Thyroid gland (tissue), 4 donors: ENCODE data around the gene CNPPD1.

Source experiments
- CTCF ChIP-seq, 6 experiments: fragments of 200-600 bp in 3 of 6; fragments of 450-650 bp in 3 of 6; sonication (generic) in 3 of 6; IDR thresholded peaks; one replicate each; pipeline ENCODE4 v1.5.1; 2016 to 2019; ENCODE audit warnings: antibody characterized with exemption in 6 of 6, mild to moderate bottlenecking in 2 of 6, inconsistent platforms in 1 of 6, moderate library complexity in 1 of 6
- POLR2A ChIP-seq, 2 donors: fragments of 450-650 bp; IDR thresholded peaks; one replicate each; pipeline ENCODE4 v1.6.1; 2017; ENCODE audit warnings: antibody characterized with exemption in 2 of 2, mild to moderate bottlenecking in 2 of 2, moderate library complexity in 1 of 2

DNA sequence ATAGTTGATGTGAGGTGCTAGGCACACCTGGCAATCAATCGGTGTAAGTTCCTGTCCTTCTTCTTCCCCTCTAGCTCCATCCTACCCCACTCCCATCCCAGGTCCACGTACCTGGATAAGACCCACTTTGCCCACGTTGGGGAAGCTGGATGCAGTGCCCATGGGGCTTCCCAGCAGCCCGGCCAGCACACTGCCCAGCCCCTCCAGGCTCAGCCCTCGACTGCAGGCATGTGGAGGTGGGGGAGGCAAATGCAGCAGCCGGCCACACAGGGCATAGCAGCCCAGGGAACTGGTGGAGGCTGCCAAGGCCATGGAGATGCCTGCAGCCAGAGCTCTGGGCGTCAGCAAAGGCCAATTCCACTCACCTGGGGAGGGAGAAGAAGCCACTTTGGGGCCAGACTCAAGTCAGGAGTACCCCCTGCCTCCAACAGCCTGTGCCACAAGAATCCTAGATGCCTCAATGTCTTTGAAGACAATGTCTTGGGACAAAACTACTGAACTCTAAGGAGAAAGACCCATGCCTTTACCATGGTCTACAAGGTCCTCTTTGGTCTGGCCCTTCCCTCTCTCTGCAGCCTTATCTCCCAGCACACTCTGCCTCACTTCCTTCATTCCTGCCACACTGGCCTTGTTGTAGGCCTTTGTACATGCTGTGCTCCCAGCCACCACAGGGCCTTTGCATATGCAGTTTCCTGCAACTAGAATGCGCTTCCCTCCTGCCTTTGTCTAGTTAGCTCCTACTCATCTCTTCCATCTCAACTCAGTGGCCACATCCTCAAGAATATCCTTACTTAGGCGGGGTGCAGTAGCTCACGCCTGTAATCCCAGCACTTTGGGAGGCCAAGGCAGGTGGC, 11.4 kb downstream of the CNPPD1 start:
- TF ChIP-seq CTCF (IDR thresholded peaks at IDR 0.05) = no peak
- TF ChIP-seq POLR2A (IDR thresholded peaks at IDR 0.05) = no peak
